Renal cortex interstitium (tissue), 11 donors: ENCODE data around the gene ZNF324. TPM values are rescaled to one million over a fixed set of nuclear protein-coding genes. Genes with fewer than 3 reads are reported as not detected.
"Not testable (repeated sequence)": the region's sequence is repeated elsewhere in the genome, so short reads cannot be mapped to it uniquely, and the experiment has no call there.

Experiments
- DNase-seq, 11 donors: peaks; one replicate each; pipeline ENCODE4 v3.0.0-alpha.2; 2013; ENCODE audit warnings: low read depth in 9 of 11, low spot score in 4 of 11; ENCODE audit errors: extremely low read depth in 1 of 11
- polyA plus RNA-seq, 3 donors: library from polyadenylated mRNA; unstranded; fragments of 120-200 nt; gene quantifications; one replicate each; pipeline ENCODE4 v1.2.1, GENCODE V29; 2013; ENCODE audit not compliant: insufficient read length in 3 of 3

ZNF324 gene
- polyA plus RNA-seq, 3 donors = 7.3 to 11.5 (median 10.6) TPM

DNA sequence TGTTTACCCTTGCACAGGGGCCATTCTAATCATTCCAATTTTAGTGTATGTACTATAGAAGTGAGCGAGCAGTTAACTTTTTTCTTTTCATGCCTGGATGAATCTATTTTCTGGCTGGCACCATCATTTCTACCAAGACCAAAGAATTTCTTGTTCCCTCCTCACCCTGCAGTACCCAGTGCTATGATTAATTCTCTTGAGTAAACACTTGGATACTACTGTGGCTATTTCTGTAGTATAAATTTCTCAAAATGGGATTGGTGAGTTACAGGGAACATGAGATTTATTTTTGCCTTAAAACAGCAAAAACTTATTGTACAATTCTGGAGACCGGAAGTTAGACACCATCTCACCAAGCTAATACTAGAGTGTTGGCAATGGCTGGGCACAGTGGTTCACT is 16.9 kb downstream of the ZNF324 start:
- no peak for DNase-seq

- not testable (repeated sequence) for DNase-seq
These were observed 17.5 kb downstream of the ZNF324 start for GRCh38 chr19:58484349-58484748.

GRCh38 chr19:58491393-58491792 is 24.5 kb downstream of the ZNF324 start:
- DNase-seq = no peak

DNA sequence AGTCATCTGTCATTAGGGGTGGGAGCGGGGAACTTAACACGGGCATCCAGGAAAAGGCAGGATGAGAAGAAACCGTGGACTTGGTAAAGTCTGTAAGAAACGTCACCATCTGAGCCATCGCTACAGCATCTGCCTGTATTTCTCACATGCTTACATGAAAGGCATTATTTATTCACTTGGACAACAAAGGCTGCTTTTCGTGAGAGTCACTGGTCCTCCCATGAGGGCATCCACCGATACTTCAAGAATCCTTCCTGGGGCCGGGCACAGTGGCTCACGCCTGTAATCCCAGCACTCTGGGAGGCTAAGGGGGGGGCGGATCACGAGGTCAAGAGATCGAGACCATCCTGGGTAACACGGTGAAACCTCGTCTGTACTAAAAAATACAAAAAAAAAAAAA is 25.4 kb downstream of the ZNF324 start:
- no peak for DNase-seq

DNA sequence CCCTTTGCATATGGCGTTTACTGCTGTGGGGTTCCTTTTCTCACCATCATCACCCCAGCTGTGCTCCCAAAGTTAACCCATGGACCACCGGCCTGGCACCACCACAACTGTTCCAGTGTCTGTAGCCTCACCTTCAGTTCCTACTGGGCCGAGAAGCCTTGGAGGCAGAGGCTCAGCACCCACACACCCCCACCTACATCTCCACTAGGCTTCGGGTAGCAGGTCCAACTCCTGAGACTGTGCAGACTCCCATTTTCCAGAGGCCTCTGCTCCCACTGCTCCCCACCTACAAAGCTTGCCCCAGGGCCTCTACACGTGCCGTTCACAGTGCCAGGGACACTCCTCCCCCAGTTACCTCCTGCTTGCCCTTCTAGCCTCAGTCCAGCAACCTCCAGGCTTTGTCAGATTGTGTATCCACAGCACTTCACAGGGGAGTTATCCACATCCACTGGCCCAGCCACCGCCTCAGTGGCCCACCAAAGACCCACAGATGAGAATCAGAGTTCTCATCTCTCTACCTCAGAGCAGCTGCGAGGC is 30.8 kb downstream of the ZNF324 start:
- DNase-seq = no peak

- no peak for DNase-seq
These were observed 31.6 kb downstream of the ZNF324 start for GRCh38 chr19:58498316-58499020.

DNA sequence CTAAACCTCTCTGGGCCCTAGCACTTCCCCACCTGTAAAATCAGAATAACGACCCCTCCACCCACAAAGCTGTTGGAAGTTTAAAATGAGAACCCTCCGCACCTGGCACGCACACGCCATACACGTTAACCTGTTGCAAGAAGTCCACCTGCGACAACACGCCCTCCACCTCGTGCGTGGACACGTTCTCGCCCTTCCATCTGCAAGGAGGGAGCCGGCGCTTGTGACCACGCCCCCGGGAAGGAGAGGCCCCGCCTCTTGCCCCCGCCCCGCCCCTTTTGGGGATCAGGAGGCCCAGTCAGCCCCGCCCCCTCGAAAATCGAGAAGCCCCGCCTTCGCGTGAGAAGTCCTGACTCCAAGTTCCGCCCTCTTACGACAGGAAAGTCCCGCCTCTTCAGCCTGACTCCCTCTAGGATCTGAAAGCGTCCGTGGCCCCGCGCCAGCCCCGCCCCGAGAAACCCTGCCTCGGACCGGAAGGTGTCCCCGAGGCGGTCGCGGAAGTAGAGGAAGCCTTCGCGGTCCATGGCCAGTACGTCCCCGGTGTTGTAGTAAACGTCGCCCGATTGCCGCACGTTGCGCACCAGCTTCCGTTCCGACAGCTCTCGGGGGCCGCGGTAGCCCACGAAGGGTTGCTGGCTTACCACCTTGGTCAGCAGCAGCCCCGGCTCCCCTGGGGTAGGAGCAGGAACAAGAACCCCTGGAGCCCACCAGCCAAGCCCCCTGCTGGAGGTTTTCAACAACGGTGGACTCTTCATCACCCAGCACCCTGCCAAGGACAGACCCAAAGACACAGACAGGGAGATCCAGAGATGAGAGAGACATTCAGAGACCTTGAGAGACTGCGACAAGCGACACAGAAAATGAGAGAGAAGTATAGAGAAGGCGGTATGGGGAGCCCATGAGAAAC is 32.4 kb downstream of the ZNF324 start:
- peak; percentile 88 to 99 (median 97) for DNase-seq

GRCh38 chr19:58500242-58500641 is 33.4 kb downstream of the ZNF324 start:
- no peak for DNase-seq

DNA sequence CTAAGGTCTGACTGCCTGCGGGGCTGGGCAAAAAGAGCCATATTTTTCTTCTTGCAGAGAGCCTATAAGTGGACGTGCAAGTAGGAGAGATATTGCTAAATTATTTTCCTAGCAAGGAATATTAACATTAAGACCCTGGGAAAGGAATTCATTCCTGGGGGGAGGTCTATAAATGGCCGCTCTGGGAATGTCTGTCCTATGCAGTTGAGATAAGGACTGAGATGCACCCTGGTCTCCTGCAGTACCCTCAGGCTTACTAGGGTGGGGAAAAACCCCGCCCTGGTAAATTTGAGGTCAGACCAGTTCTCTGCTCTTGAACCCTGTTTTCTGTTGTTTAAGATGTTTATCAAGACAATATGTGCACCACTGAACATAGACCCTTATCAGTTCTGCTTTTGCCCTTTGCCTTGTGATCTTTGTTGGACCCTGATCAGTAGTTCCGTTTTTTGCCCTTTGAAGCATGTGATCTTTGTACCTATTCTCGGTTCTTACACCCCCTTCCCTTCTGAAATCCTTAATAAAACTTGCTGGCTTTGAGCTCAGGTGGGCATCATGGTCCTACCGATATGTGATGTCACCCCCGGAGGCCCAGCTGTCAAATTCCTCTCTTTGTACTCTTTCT is 40.8 kb downstream of the ZNF324 start:
- DNase-seq = not testable (repeated sequence)

DNA sequence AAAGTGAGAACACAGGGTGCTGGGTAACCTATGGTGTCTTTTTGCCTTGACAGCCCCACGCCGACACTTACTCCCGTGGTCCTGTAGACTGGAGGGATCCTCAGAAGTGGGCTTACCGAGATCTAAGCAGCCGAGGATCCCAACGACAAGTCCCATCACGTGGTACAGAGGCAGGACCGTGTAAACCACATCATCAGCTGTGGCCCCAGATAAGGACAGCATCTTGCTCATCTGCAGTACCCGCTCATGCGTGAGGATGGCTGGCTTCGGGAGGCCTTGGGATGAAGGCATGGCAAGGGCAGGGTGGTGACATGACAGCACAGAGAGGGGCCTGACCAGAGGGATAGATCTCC is 42.8 kb downstream of the ZNF324 start:
- no peak for DNase-seq

DNA sequence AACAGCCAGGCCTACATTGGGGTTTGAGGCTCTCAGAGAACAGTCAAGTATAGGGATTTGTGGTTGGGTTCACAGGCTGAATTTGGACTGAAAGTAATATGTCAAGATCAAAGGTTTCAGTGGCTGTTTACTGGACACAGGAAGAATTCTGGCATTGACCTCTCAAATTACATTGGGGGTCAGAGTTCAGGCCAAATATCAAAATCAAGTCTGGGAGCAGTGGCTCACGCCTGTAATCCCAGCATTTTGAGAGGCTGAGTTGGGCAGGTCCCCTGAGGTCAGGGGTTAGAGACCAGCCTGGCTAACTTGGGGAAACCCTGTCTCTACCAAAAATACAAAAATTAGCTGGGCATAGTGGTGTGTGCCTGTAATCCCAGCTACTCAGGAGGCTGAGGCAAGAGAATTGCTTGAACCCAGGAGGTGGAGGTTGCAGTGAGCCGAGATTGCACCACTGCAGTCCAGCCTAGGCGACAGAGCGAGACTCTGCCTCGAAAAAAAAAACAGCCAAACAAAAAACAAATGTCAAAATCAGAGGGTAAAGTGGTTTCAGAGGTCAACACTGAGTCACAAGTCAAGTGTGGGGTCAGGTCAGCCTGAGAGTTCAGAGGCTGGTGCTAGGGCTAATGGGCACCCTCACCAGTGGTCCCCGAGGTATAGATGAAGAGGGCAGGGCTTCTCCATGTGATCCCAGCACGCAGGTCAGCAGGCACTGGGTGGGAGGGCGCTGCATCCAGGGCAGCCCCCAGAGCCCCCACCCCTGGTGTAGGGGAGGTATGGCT is 43.4 kb downstream of the ZNF324 start:
- no peak for DNase-seq

DNA sequence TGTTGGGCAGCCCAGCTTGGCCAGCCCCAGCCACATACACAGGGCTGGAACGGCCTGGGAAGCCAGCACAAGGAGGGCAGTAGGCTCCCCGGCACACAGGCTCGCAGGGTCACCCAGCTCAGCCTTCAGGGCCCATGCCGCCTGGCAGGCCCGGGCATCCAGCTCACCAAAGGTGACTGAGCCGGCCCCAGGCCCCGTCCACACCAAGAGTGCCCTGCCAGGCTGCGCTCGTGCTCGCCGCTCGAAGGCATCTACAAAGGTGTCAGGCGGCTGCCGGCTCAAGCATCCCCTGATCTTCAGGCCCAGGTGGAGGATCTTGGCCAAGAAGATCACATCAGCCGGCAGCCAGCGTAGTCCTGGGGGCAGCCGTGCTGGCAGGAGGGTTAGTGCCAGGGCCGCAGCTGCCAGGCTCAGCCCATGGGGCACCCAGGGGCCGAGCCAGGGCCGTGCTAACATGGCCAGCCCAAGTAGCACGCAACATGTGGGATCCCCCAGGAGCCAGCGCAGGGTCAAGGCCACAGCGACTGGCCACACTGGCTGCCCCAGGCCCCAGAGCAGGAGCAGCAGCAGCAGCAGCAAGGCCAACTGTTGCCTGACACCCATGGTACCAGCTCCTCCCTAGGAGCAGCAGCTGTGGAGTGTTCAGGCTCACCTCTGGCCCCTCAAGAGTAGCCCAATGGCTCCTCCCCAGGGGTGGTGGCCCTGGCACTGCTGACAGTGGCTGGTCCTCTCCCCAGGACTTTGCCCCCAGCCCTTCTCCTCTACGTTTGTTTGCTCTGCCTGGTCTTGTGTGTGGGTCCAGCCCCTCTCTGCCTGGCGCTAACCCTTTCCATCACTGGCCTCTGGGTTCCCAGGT is 44.7 kb downstream of the ZNF324 start, which contains the start of gene SLC27A5:
Gene SLC27A5, minus strand, starts transcription at position 640 of the 856 bp plus-strand sequence. Its CDS starts 37 bp downstream, at position 603.
- DNase-seq = no peak

DNA sequence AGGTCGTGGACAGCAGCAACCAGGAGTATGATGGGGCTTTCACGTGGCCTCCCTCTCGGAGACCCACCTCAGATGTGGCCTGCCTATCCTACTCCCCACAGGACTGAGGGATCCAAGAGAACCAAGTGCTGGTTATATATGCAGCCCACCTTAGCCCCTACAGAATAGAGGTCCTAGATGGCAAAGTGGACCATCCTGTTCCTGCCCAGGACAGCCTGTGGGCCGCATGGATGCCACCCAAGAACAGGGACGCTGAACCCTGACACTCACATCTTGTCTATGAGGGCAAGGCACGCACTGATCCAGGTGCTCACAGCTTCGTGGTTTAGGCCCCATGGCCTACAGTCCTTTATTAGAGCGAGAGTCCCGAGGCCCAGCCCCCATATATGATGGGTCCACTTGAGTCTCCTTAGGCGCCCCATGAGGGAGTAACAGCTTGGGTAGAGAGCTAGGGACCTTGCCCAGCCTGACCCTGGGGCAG is 46.4 kb downstream of the ZNF324 start:
- no peak for DNase-seq

DNA sequence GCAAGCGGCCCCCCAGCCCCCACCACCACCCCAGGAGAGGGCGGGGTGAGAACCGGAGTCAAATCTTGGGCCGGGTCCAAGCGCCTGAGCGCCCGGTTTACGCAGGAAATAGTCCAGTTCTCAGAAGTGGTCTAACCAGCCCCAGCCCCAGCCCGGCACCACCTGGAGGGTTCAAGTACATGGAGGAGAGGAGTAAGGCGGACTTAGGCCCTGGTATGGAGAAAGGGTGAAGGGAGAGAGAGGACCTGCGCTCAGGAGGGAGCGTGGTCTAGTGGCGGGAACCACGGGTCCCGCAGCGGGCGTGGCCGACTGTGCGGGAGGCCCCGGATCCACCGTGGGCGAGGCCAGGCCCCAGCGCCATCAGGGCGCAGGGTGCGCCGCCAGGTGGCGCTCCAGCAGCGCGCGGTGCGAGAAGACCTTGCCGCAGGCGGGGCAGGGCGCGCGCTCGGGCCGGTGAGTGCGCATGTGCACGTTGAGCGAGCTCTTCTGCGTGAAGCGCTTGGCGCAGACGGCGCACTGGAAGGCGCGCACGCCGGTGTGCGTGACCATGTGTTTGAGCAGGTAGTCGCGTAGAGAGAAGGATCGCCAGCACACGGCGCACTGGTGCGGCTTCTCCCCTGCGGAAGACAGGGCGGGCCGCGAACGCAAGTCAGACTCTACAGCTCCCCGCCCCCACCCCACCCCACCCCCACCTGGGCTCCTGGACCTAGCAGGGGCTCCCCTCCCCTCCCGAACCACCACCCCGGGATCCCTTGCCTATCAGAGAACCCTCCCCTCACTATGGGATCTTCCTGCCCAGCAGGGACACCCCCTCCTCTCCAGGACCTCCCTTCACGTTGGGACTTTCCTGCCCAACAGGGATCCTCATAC is 47.0 kb downstream of the ZNF324 start:
- DNase-seq = peak in 10 of 11 donors; percentile 67 to 86 (median 81)

- no peak for DNase-seq
These were observed 47.7 kb downstream of the ZNF324 start for GRCh38 chr19:58514564-58515022.

DNA sequence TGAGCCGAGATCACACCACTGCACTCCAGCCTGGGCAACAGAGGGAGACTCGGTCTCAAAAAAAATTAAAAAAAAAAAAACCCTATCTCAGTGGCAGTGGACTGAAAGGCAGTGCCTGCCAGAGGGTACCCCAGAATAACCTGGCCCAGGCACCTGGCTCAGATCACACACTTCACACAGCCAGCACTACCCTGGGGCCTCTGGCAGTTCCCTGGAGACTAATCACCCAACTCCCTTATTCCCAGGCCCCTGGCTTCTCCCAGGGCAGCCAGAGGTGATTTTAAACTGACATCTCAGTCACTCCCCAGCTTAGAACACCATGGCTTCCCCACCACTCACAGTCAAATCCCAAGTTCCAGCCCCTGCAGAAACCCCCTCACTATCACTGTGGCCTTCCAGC is 48.4 kb downstream of the ZNF324 start:
- no peak for DNase-seq
